Keratinocyte (primary cell): ENCODE results near the gene TTC21B.

ENCODE experiments used
- CTCF ChIP-seq, 3 experiments: IDR thresholded peaks in 1 of 3; conservative IDR thresholded peaks in 1 of 3; optimal IDR thresholded peaks in 1 of 3; 2 replicates in 2 of 3; 3 replicates in 1 of 3; pipeline versions ENCODE3 to v1.5.1; 2011; ENCODE audit warnings: low read length in 3 of 3, mild to moderate bottlenecking in 3 of 3, moderate library complexity in 2 of 3, control low read depth in 1 of 3, inconsistent platforms in 1 of 3; ENCODE audit not compliant: insufficient read depth in 2 of 3; ENCODE audit errors: extremely low read depth in 1 of 3
- EZH2 ChIP-seq: IDR thresholded peaks from one replicate; pipeline ENCODE4 v1.6.1; 2012; ENCODE audit warnings: inconsistent platforms, mild to moderate bottlenecking, low read length, moderate library complexity

- no peak for TF ChIP-seq CTCF (optimal IDR thresholded peaks at IDR 0.05 in 1 of 3, IDR thresholded peaks at IDR 0.05 in 1 of 3, conservative IDR thresholded peaks at IDR 0.05 in 1 of 3; ENCODE audit: extremely low read depth in 1 of 3, insufficient read depth in 2 of 3, low read length in 3 of 3)
- no peak for TF ChIP-seq EZH2
These were observed 28.6 kb downstream of the TTC21B start for GRCh38 chr2:165924946-165925345.
